ENCODE data around the gene VASN.

DNA sequence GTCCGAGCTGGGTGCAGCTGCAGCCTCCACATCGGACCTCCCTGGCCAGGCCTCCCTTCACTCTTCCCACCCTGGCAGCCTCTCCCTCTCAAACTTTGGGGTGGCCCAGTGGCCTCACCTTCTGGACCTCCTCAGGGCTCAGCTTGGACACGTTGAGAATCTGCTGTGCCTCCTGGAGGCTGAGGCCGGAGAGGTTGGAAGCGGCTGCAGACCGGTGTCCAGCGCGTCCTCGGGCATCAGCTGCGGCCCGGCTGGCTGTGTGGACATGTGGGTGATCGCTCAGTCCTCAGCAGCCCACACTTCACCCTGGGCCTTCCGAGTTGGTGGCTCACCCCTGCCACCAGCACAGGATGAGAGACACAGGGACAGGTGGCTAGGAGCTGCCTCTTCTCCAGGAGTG lies 30.4 kb upstream of the VASN start:
- no peak for TF ChIP-seq EZH2 (IDR thresholded peaks at IDR 0.05; ENCODE audit: borderline replicate concordance, low read depth, low read length, poor library complexity, severe bottlenecking)
- TF ChIP-seq, protein P1, sequence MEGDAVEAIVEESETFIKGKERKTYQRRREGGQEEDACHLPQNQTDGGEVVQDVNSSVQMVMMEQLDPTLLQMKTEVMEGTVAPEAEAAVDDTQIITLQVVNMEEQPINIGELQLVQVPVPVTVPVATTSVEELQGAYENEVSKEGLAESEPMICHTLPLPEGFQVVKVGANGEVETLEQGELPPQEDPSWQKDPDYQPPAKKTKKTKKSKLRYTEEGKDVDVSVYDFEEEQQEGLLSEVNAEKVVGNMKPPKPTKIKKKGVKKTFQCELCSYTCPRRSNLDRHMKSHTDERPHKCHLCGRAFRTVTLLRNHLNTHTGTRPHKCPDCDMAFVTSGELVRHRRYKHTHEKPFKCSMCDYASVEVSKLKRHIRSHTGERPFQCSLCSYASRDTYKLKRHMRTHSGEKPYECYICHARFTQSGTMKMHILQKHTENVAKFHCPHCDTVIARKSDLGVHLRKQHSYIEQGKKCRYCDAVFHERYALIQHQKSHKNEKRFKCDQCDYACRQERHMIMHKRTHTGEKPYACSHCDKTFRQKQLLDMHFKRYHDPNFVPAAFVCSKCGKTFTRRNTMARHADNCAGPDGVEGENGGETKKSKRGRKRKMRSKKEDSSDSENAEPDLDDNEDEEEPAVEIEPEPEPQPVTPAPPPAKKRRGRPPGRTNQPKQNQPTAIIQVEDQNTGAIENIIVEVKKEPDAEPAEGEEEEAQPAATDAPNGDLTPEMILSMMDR (conservative IDR thresholded peaks at IDR 0.05; ENCODE audit: low read depth, low read length) = no peak

All from A673 (cell line).